GM19023 (cell line): ENCODE results near the gene SNRNP25.
"Not testable (repeated sequence)": the region's sequence is repeated elsewhere in the genome, so short reads cannot be mapped to it uniquely, and the experiment has no call there.

ENCODE experiments used
- ATAC-seq: cut with Tn5 transposase; IDR thresholded peaks from one replicate; pipeline ENCODE4 v1.9.1; 2021; ENCODE audit warnings: mild to moderate bottlenecking, moderate library complexity; ENCODE audit not compliant: unreplicated experiment

Gene SNRNP25

DNA sequence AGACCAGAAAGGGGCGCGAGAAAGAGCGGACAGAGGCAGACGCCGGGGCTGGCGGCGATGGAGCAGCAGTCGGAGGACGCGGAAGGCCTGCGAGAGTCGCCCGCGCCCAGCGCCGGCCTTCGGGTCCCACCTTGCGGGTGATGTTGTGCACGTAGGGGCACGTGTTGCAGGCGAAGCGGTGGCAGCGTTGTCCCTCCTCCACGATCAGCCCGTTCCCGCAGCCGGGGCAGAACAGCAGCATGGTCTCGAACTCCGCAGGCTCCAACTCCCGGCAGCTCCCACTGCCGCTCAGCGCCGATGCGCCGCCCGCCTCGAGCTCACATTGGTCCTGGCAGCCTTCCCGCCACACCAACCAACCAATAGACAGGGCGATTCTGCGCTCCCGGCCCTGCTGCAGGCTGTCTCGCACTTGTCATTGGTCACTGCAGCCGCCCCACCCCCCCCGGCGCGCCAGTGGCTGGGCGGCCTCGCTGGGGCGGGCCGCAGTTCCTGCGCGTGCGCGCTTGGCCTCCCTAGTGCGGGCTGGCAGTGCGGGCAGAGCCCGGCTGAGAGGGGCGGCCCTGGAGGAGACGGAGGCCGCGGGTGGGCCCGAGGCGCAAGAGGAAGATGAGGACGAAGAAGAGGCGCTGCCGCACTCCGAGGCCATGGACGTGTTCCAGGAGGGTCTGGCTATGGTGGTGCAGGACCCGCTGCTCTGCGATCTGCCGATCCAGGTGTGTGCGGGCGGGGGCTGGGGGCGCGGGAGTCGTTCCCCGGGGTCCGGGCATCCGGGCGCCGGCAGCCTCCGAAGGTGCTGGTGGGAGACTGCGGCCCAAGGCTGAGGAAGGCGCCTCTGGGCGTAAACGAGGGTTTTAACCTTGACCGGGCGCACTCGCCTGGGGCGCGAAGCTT is at the start of gene SNRNP25, which contains the start of gene POLR3K:
TSS of gene SNRNP25 (plus strand) at position 483 of the 891 bp plus-strand sequence. CDS start at position 672, 189 bp downstream.
TSS of gene POLR3K (minus strand) at position 263 of the 891 bp plus-strand sequence. CDS start at position 241, 22 bp downstream.
- peak; percentile 93 for ATAC-seq

DNA sequence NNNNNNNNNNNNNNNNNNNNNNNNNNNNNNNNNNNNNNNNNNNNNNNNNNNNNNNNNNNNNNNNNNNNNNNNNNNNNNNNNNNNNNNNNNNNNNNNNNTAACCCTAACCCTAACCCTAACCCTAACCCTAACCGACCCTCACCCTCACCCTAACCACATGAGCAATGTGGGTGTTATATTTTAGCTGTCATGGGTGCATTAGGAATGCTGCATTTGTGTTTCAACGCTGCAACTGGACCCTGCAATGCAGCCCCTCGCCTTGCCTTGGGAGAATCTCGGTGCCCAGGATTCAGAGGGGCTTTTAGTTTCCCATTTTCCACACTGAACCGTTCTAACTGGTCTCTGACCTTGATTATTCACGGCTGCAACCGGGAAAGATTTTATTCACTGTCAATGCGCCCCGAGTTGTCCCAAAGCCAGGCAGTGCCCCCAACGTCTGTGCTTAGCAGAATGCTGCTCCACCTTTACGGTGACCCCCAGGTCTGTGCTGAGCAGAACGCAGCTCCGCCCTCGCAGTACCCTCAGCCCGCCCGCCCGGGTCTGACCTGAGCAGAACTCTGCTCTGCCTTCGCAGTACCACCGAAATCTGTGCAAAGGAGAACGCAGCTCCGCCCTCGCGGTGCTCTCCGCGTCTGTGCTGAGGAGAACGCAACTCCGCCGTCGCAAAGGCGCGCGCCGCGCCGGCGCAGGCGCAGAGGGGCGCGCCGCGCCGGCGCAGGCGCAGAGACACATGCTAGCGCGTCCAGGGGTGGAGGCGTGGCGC is 43.5 kb upstream of the SNRNP25 start:
- ATAC-seq = no peak

DNA sequence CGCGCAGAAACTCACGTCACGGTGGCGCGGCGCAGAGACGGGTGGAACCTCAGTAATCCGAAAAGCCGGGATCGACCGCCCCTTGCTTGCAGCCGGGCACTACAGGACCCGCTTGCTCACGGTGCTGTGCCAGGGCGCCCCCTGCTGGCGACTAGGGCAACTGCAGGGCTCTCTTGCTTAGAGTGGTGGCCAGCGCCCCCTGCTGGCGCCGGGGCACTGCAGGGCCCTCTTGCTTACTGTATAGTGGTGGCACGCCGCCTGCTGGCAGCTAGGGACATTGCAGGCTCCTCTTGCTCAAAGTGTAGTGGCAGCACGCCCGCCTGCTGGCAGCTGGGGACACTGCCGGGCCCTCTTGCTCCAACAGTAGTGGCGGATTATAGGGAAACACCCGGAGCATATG is 42.9 kb upstream of the SNRNP25 start:
- ATAC-seq = not testable (repeated sequence)

DNA sequence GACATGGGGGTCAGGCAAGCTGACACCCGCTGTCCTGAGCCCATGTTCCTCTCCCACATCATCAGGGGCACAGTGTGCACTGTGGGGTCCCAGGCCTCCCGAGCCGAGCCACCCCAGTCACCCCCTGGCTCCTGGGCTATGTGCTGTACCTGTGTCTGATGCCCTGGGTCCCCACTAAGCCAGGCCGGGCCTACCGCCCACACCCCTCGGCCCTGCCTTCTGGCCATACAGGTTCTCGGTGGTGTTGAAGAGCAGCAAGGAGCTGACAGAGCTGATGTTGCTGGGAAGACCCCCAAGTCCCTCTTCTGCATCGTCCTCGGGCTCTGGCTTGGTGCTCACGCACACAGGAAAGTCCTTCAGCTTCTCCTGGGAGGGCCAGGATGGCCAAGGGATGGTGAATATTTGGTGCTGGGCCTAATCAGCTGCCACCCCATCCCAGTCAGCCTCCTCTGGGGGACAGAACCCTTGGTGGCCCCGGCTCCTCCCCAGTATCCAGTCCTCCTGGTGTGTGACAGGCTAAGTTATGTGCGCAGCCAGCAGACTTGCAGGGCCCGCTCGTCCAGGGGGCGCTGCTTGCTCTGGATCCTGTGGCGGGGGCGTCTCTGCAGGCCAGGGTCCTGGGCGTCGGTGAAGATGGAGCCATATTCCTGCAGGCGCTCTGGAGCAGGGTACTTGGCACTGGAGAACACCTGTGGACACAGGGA is 36.4 kb upstream of the SNRNP25 start:
- not testable (repeated sequence) for ATAC-seq

DNA sequence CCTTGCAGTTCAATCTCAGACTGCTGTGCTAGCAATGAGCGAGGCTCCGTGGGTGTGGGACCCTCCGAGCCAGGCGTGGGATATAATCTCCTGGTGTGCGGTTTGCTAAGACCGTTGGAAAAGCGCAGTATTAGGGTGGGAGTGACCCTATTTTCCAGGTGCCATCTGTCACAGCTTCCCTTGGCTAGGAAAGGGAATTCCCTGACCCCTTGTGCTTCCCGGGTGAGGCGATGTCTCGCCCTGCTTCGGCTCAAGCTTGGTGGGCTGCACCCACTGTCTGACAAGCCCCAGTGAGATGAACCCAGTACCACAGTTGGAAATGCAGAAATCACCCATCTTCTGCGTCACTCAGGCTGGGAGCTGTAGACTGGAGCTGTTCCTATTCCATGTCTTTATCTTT is 32.7 kb upstream of the SNRNP25 start:
- ATAC-seq = not testable (repeated sequence)

DNA sequence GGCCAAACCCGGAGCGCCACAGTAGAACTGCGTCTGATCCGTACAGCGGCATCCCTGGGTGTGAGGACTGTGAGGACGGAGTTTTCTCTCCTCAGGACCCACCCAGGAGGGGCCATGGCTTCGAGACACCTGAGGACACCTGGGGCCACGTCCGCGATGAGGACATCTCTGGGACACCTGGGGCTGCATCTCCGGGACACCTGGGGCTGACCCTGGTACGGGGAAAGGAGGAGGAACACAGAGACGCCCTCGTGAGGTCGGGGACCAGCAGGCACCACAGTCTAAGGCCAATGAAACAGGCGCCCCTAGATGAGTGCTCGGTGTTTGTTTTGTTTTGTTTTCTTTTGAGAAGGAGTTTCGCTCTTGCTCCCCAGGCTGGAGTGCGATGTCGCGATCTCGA is 29.5 kb upstream of the SNRNP25 start:
- not testable (repeated sequence) for ATAC-seq

DNA sequence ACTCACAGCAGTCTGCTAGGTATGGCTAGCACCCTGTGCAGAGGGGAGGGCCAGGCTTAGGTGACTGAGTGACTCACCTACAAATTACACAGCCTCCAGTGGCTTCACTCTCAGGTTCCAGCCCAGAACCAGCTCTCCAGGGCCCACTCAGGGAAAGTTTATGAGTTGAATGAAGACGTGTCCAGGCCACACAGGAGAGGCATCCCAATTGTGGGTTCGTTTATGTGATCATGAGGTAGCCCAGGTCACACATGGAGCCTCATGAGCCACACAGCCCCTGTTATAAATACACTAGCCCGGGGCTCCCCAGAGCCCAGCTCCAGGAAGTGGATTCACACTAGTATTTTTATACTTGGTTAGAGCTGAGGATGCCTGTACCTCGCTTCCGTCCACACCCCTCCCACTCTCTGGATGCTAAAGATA is 27.7 kb upstream of the SNRNP25 start:
- not testable (repeated sequence) for ATAC-seq

DNA sequence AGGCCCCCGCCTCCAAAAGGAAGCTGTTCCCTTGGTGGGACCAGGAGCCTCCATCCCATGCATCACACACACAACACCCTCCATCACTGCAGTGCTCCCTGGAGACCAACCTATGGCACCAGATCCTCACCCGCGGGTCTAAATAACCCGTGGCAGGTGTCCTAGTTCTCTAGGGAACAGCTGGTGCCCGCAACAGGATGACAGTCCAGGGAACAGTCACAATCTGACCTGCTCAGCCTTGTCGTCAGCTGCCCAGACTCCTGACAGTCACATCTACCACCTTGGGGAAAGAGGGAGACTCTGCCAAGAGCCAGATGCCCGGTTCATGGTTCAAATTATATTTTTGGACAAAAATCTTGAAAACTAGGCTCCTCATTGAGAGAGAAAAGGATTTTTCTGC is 23.0 kb upstream of the SNRNP25 start:
- ATAC-seq = not testable (repeated sequence)

DNA sequence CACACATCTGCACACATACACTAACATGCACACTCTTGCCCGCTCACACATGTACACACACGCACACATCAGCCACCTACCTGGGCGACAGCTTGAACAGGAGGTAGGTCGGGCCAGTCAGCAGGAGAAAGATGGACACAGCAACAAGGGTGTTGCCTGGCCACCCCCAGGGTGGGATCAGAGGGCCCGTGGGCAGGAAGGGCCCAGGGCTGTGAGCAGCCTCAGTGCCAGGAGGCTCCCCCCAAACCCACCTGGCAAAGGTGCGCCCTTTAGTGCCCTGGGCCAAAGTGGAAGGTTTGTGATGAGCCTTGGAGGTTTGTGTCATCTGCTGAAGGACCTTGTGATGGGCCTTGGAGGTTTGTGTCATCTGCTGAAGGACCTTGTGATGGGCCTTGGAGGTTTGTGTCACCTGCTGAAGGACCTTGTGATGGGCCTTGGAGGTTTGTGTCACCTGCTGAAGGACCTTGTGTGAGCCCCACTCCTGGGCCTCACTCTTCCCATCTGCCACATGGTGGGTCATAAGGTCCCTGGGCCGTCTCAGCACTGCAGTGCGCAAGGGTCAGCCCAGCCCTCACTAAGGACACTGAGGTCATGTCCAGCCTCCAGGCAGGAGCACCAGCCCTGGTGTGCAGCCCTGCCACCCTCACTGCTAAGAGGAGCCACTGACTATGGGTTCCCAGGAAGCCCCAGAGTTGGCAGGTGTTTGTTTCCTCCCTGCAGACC is 20.3 kb upstream of the SNRNP25 start:
- not testable (repeated sequence) for ATAC-seq

DNA sequence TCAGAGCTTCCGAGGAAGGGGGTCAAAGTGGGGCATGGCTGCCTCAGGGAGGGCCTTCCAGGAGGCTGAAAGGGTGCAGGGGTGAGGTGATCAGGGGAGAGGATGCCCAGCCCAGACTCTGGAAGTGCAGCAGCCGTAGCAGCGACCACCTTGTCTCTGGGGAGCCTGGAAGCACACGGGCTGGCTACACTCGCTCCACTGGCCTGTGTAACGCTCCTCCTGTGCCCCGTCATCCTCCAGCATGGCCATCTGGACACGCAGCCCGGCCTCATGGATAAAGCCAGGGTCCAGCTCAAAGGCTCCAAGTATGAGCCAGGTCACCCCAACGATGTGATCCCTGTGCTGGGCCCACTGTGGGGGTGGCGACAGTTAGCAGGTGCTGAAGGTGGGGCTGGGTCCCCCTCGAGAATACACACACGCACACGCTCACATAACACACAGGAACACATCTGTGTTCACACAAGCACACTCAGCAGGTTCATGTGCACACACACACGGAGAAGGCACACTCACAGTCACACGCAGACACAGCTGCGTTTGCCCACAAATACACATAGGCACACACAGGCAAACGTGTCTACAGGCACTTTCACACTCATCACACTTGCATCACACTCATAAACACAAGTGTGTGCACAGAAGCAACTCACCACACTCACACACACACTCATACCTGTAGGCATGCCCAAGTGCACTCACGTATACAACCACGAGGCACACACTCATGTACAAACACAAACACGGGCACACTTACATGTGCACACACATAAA is 19.6 kb upstream of the SNRNP25 start:
- ATAC-seq = no peak

DNA sequence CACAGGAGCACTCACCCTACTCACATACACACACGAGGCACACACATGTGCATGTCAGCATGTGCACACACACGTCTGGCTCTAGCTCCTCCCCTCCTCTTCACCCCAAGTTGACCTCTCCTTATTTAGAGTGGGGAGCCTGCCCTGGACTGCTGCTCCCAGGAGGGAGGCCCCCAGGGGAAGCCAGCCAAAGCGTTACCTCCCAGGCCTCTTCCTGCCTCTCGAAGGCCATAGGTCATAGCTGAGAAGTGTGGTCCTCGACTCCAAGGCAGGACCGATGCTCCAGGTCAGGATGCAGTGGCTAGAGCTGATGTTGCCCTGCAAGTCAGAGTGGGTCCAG is 19.0 kb upstream of the SNRNP25 start:
- ATAC-seq = no peak

DNA sequence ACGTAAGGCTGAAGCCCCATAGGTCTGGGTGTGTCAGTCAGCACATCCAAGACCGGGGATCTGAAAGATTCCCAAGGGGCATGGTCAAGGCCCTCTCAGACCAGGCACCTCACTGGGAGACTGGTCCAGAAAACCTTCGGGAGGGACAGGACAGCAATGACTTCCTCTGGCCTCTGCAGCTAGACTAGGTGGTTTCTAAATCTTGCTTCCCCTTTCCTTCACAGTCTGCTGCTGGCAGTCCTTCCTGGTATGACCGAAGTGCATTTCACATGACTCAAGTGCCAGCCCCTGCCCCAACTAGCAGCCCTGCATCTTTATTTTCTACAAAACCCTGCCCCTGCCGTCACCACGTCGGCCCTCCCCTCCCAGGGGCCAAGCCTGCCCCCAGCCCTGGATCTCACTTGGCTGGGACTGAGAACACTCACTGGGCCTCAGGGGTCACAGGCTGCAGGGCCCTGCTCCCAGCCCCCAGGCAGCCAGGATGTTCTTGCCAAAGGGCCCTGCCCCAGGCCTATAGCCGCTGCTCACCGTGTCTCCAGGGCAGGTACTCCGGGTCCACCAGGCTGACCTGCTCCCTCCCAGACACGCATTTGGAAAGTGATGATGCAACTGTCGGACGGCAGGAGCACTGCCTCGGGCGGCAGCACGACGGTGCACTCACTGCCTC is 18.5 kb upstream of the SNRNP25 start:
- no peak for ATAC-seq

DNA sequence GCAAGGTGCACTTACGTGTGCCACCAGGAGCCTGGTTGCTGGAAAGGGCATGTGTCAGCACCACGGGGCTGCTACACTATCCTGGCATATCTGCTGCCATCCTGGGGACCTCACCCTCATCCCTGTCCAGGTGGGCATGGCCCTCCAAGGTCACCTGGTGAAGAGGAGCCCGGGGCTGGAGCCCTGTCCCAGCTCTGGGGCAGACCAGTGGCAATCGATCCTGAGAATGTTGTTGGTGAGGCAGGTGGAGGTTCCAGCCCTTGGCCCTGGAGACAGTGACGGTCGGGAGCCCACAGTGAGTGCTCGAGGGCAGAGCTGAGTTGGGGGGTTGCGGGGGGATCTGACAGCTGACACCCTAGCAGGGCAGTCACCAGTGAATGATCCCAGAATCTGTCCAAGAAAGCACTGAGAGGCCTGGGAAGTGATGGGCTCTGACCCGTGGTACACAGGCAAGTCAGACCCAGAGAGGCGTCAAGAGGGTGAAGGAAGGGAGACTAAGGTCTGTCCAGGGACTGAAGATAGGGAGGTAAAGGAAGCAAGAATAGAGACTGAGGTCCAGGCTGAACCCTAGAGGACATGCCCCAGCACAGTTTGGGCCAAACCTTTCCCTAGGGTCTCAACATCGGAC is 17.8 kb upstream of the SNRNP25 start:
- ATAC-seq = no peak

DNA sequence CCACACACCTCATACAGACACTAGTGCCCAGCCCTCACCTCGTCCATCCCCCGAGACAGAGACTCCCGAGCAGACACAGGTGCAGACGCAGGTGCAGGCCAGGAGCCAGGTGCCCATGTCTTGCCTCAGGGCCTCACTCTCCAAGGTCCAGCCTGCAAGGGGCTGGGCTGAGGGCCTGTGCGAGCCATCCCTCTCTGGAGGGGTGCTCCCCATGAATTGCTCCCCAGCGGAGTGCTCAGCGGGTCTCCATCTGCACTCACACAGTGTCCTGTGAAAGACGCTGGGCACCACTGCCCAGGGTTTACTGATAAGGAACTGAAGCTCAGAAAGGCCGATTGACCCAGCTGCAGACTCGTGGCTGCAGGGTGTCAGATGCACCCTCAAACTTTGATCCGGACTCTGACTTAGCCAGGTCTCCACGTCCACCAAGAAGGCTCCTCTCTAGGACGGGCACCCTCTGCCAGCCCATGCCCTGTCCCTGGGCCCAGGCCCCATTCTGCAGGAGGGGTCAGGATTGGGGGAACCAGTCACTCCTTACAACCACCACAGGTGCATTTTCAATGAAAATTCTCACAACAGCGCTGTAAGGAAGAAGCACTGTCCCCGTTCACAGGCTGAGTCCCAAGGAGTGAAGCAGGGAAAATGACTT is 17.2 kb upstream of the SNRNP25 start:
- ATAC-seq = no peak

DNA sequence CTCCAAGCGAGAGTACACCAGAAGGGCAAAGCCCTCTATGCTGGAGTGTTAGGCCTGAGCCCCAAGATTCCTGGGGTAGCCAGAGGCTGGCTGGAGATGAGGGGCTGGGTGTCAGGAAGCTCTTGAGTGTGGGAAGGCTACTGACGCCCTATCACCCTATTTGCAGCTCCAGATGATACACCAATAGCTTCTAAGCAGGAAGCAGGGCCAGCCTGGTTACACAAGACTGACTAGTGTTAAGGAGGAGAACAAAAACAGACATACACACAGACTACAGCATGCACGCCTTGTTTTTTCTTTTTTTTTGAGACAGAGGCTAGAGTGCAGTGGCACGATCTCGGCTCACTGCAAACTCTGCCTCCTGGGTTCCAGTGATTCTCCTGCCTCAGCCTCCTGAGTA is 16.1 kb upstream of the SNRNP25 start:
- no peak for ATAC-seq

DNA sequence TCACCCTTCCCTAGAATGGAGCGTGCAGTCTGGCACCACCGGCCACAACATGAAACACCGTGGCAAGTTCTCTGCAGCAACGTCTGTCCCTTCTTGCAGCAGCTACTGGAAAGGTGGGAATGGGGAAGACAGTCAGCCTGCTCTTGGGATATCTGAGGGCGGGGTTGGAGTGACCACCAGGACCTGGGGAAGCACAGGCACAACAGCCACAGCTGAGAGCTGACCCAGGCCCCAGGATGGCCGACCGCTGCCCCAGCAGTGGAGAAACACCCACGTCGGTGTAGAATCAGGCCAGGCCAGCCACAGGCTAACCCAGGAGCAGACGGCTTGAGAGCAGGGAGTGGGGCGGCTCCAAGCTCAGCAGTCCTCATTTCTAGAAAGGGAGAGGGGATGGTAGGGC is 15.4 kb upstream of the SNRNP25 start:
- ATAC-seq = not testable (repeated sequence)

DNA sequence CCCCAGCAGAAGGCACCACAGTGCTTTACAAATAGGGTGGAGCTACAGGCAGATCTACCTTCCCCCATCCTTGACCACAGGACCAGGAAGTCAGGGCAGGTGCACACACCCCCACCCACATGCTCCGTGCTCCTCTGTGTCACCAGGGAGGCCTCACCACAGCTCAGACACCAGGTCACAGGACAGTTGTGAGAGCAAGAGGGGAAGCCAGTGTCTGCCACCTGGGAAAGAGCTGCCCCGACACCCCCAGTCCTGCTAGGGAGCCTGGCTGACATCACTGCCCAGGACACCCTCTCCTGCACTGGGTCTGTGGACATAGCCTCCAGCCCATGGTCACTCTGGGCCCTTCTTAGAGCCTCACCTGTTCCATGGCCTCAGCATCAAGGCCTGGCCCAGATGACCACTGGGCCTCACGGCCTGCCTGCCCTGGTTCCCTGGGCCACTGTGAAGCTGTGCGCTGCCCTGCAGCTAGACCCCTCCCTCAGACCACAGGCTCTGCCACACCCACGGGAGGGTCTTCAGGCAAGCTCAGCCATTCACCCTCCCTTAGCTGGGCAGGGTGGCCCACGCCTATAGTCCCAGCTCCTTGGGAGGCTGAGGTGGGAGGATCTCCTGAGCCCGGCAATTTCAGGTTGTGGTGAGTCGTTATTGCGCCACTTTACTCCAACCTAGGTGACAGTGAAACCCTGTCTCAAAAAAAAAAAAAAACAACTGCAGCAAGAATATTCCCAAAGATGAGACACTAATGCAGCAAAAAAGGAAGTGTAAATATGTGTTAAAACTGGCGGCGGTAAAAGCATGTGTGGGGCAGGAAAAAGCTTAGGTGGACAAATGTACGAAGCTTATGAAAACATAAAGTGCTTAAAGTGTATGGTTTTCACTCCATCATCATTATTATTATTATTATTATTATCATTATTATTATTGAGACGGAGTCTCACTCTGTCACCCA is 14.4 kb upstream of the SNRNP25 start:
- ATAC-seq = peak; percentile 80
